Adrenal gland (tissue), 5 donors: Measurements from ENCODE around the gene SDK1.

ENCODE experiments used
- CTCF ChIP-seq, 6 experiments: fragments of 450-650 bp in 4 of 6; fragments of 200-600 bp in 2 of 6; sonication (generic) in 1 of 6; IDR thresholded peaks; 1 replicate in 5 of 6; 2 replicates in 1 of 6; pipeline versions ENCODE4 v1.5.1 to v1.8.0; 2016 to 2021; ENCODE audit warnings: antibody characterized with exemption in 6 of 6, mild to moderate bottlenecking in 2 of 6, moderate library complexity in 1 of 6
- POLR2A ChIP-seq, 2 donors: fragments of 450-650 bp; IDR thresholded peaks; one replicate each; pipeline ENCODE4 v1.6.1; 2017; ENCODE audit warnings: antibody characterized with exemption in 2 of 2, mild to moderate bottlenecking in 2 of 2, moderate library complexity in 1 of 2
- donor health status: DM: no; HTN: no; CAD: no.

DNA sequence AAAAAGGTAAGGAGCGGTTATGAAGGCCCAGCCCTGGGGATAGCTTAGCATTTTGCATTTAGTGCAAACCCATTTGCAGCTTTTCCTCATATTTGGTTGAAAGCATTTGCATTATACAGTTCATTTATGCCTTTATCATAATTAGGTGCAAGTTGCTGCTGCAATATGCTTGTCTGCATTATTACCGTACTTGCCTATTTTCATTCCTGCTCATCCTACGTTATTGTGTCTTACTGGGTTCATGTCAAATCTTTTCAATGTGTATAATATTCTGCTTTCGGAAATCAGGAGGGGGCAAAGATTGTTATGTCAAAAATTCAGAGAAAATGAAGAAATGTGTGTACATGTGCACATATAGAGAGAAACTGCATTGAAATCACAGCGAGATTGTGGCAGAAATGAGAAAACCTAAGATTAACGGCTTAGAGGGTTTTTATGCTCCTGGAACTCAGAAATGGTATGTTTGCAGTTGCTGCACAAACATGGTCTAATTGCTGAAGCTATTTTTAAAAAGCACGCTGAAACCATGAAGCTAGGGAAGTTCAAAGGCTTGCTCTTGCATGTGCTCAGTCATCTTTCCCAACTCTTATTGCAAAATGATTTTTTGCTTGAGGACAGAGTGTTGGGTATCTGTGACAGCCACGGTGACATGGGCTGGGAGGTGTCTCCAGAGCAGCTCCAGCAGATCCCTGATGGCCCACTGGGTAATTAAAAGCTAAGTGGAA, 613.2 kb downstream of the SDK1 start:
- no peak for TF ChIP-seq CTCF (IDR thresholded peaks at IDR 0.05)
- no peak for TF ChIP-seq POLR2A (IDR thresholded peaks at IDR 0.05)
